H1 (cell line): ENCODE measurements around the gene TRIM29. TPM values are rescaled to one million over a fixed set of nuclear protein-coding genes. Genes with fewer than 3 reads are reported as not detected.

ENCODE experiments used
- CTCF ChIA-PET: fragments of 300-600 bp; sonication (Branson Sonifier 250); formaldehyde crosslinking; loops from one replicate; lab custom pipeline; 2021; ENCODE audit not compliant: partially characterized antibody; lab: Charles Lee
- POLR2A ChIA-PET: fragments of 300-600 bp; sonication (Branson Sonifier 250); formaldehyde crosslinking; loops from one replicate; lab custom pipeline; 2021; ENCODE audit warnings: inconsistent platforms; ENCODE audit not compliant: partially characterized antibody; lab: Charles Lee
- DNase-seq, 2 experiments: peaks; one replicate each; pipeline versions ENCODE4 v3.0.0 to v3.0.0-alpha.2; 2010 to 2022; ENCODE audit warnings: low spot score in 2 of 2, low read depth in 1 of 2, mixed read lengths in 1 of 2
- FAIRE-seq: peaks from 2 replicates; lab custom pipeline; 2011; peaks lifted over from hg19 to GRCh38; lab: Jason Lieb, UNC
- H2AFZ ChIP-seq: 2 replicates; pipeline ENCODE4 v1.8.1; 2012; ENCODE audit warnings: low read length, inconsistent platforms
- H2AK5ac ChIP-seq: 2 replicates; pipeline ENCODE4 v1.6.1; 2013; ENCODE audit warnings: low read depth, low read length
- H2BK120ac ChIP-seq: replicated peaks from 2 replicates; pipeline ENCODE3; 2013; ENCODE audit warnings: low read depth, low read length, inconsistent platforms
- H2BK12ac ChIP-seq: 2 replicates; pipeline ENCODE4 v1.6.1; 2013; ENCODE audit warnings: low read depth, low read length
- H2BK15ac ChIP-seq: 2 replicates; pipeline ENCODE4 v1.6.1; 2013; ENCODE audit warnings: low read length
- H2BK20ac ChIP-seq: 2 replicates; pipeline ENCODE4 v1.6.1; 2013; ENCODE audit warnings: low read length
- H2BK5ac ChIP-seq: 2 replicates; pipeline ENCODE4 v1.6.1; 2013; ENCODE audit warnings: low read depth, low read length
- H3K14ac ChIP-seq: 2 replicates; pipeline ENCODE4 v1.6.1; 2013; ENCODE audit warnings: inconsistent platforms; ENCODE audit not compliant: insufficient read length
- H3K18ac ChIP-seq: 2 replicates; pipeline ENCODE4 v1.6.1; 2013; ENCODE audit warnings: low read length; ENCODE audit errors: extremely low read depth
- H3K23ac ChIP-seq: 2 replicates; pipeline ENCODE4 v1.6.1; 2013; ENCODE audit warnings: inconsistent platforms; ENCODE audit not compliant: insufficient read length
- H3K23me2 ChIP-seq: 2 replicates; pipeline ENCODE4 v1.6.1; 2013; ENCODE audit warnings: low read depth, low read length
- H3K27ac ChIP-seq: 2 replicates; pipeline ENCODE4 v1.6.1; 2011; ENCODE audit warnings: low read depth, low read length, inconsistent platforms
- H3K27me3 ChIP-seq, 4 experiments: replicated peaks in 1 of 4; 1 replicate in 1 of 4; 2 replicates in 3 of 4; pipeline versions ENCODE4 v1.6.1 to v1.8.1; 2011 to 2013; ENCODE audit warnings: low read length in 3 of 4, mild to moderate bottlenecking in 3 of 4, inconsistent platforms in 2 of 4, mixed read lengths in 2 of 4, moderate library complexity in 1 of 4; ENCODE audit not compliant: control insufficient read depth in 3 of 4, insufficient read depth in 3 of 4; ENCODE audit errors: extremely low read depth in 1 of 4
- H3K36me3 ChIP-seq, 4 experiments: 2 replicates each; pipeline versions ENCODE4 v1.6.1 to v1.8.1; 2011 to 2013; ENCODE audit warnings: mild to moderate bottlenecking in 4 of 4, low read length in 3 of 4, moderate library complexity in 2 of 4, control low read depth in 1 of 4, inconsistent platforms in 1 of 4; ENCODE audit not compliant: insufficient read depth in 4 of 4, control insufficient read depth in 2 of 4
- H3K4ac ChIP-seq: replicated peaks from 2 replicates; pipeline ENCODE3; 2013; ENCODE audit warnings: low read length, low read depth, mixed read lengths, inconsistent platforms; ENCODE audit not compliant: insufficient read length
- H3K4me1 ChIP-seq, 4 experiments: replicated peaks in 1 of 4; 1 replicate in 1 of 4; 2 replicates in 3 of 4; pipeline versions ENCODE4 v1.6.1 to v1.8.1; 2011 to 2013; ENCODE audit warnings: low read length in 3 of 4, inconsistent platforms in 2 of 4, mixed read lengths in 1 of 4; ENCODE audit not compliant: insufficient read depth in 4 of 4, control insufficient read depth in 3 of 4
- H3K4me2 ChIP-seq, 2 experiments: 2 replicates each; pipeline versions ENCODE4 v1.6.1 to v1.8.1; 2011 to 2013; ENCODE audit warnings: low read depth in 2 of 2, low read length in 2 of 2, control low read depth in 1 of 2, inconsistent platforms in 1 of 2, mild to moderate bottlenecking in 1 of 2; ENCODE audit not compliant: insufficient read depth in 1 of 2
- H3K4me3 ChIP-seq, 4 experiments: fragments of 200-600, 300-600 bp in 1 of 4; sonication (generic), shearing (Covaris generic), sonication (Bioruptor Twin) in 1 of 4; 2 replicates each; pipeline versions ENCODE4 v1.5.1 to v1.8.1; 2011 to 2016; ENCODE audit warnings: low read length in 4 of 4, low read depth in 3 of 4, control low read depth in 2 of 4, inconsistent platforms in 2 of 4, mild to moderate bottlenecking in 2 of 4, mixed read lengths in 1 of 4, moderate library complexity in 1 of 4; ENCODE audit not compliant: insufficient read depth in 2 of 4; ENCODE audit errors: extremely low read depth in 1 of 4
- H3K56ac ChIP-seq: replicated peaks from 2 replicates; pipeline ENCODE3; 2013; ENCODE audit warnings: low read depth, mild to moderate bottlenecking, mixed read lengths, low read length, inconsistent platforms; ENCODE audit not compliant: insufficient read length
- H3K79me1 ChIP-seq: 2 replicates; pipeline ENCODE4 v1.6.1; 2013; ENCODE audit warnings: low read depth, low read length, control low read depth
- H3K79me2 ChIP-seq, 2 experiments: 2 replicates each; pipeline versions ENCODE4 v1.6.1 to v1.8.1; 2012 to 2013; ENCODE audit warnings: low read length in 2 of 2, mild to moderate bottlenecking in 2 of 2, inconsistent platforms in 1 of 2; ENCODE audit not compliant: insufficient read depth in 2 of 2, control insufficient read depth in 1 of 2
- H3K9ac ChIP-seq, 4 experiments: replicated peaks in 1 of 4; 1 replicate in 1 of 4; 2 replicates in 3 of 4; pipeline versions ENCODE4 v1.6.1 to v1.8.1; 2011 to 2013; ENCODE audit warnings: low read depth in 3 of 4, low read length in 3 of 4, control low read depth in 2 of 4, mild to moderate bottlenecking in 2 of 4, moderate library complexity in 2 of 4, inconsistent platforms in 1 of 4; ENCODE audit errors: extremely low read depth in 1 of 4
- H3K9me3 ChIP-seq, 2 experiments: 2 replicates each; pipeline versions ENCODE4 v1.6.1 to v1.8.1; 2012 to 2013; ENCODE audit warnings: mild to moderate bottlenecking in 2 of 2, moderate library complexity in 2 of 2, control low read depth in 1 of 2, inconsistent platforms in 1 of 2, low read depth in 1 of 2, low read length in 1 of 2, mixed read lengths in 1 of 2; ENCODE audit not compliant: insufficient read depth in 2 of 2
- H4K20me1 ChIP-seq, 2 experiments: replicated peaks in 1 of 2; 2 replicates each; pipeline versions ENCODE3 to v1.8.1; 2011 to 2013; ENCODE audit warnings: inconsistent platforms in 2 of 2, low read length in 2 of 2, mild to moderate bottlenecking in 1 of 2; ENCODE audit not compliant: insufficient read depth in 2 of 2, control insufficient read depth in 1 of 2
- H4K5ac ChIP-seq: 2 replicates; pipeline ENCODE4 v1.6.1; 2013; ENCODE audit warnings: low read length, low read depth, mixed read lengths, inconsistent platforms; ENCODE audit not compliant: insufficient read length
- H4K8ac ChIP-seq: 2 replicates; pipeline ENCODE4 v1.8.0; 2013; ENCODE audit warnings: mild to moderate bottlenecking, moderate library complexity, low read length, inconsistent platforms; ENCODE audit not compliant: insufficient read depth; ENCODE audit errors: extremely low read depth
- H4K91ac ChIP-seq: replicated peaks from 2 replicates; pipeline ENCODE3; 2013; ENCODE audit warnings: low read length, mixed read lengths, inconsistent platforms; ENCODE audit not compliant: insufficient read length
- CBX5 ChIP-seq: fragments of 300-800, 300-1000 bp; sonication (generic); IDR thresholded peaks from 2 replicates; pipeline ENCODE4 v1.7.1; 2016; ENCODE audit warnings: antibody characterized with exemption, low read length, low read depth
- CREB1 ChIP-seq: IDR thresholded peaks from 2 replicates; pipeline ENCODE4 v1.6.1; 2012; ENCODE audit warnings: inconsistent platforms
- EP300 ChIP-seq, 2 experiments: IDR thresholded peaks; 1 replicate in 1 of 2; 2 replicates in 1 of 2; pipeline ENCODE4 v1.6.1; 2011 to 2012; ENCODE audit warnings: low read depth in 2 of 2, low read length in 2 of 2, mild to moderate bottlenecking in 2 of 2, borderline replicate concordance in 1 of 2, inconsistent platforms in 1 of 2, moderate library complexity in 1 of 2
- KDM1A ChIP-seq: fragments of 200-600, 300-600 bp; sonication (generic); IDR thresholded peaks from 2 replicates; pipeline ENCODE4 v1.7.1; 2016; ENCODE audit warnings: mild to moderate bottlenecking, low read length, borderline replicate concordance
- NANOG ChIP-seq: IDR thresholded peaks from 2 replicates; pipeline ENCODE4 v1.6.1; 2011; ENCODE audit warnings: low read length, low read depth, mild to moderate bottlenecking, inconsistent platforms; ENCODE audit not compliant: insufficient read depth, poor library complexity, severe bottlenecking
- RFX5 ChIP-seq: IDR thresholded peaks from 2 replicates; pipeline ENCODE4 v1.6.1; 2011; ENCODE audit warnings: low read depth, low read length, improper control_type of control experiment, borderline replicate concordance
- RNF2 ChIP-seq: fragments of 200-900, 300-1000 bp; sonication (generic); IDR thresholded peaks from 2 replicates; pipeline ENCODE4 v1.7.1; 2016; ENCODE audit warnings: borderline replicate concordance, low read depth, mild to moderate bottlenecking, antibody characterized with exemption, low read length; ENCODE audit not compliant: poor library complexity, severe bottlenecking; ENCODE audit errors: missing control alignments
- SIN3A ChIP-seq, 2 experiments: IDR thresholded peaks in 1 of 2; conservative IDR thresholded peaks in 1 of 2; 2 replicates each; pipeline ENCODE4 v1.6.1; 2011 to 2012; ENCODE audit warnings: low read length in 2 of 2, improper control_type of control experiment in 1 of 2, low read depth in 1 of 2, mild to moderate bottlenecking in 1 of 2
- SUZ12 ChIP-seq: fragments of 200-600 bp; sonication (generic); IDR thresholded peaks from 2 replicates; pipeline ENCODE4 v1.6.1; 2012; ENCODE audit warnings: mild to moderate bottlenecking, inconsistent platforms, low read length, moderate library complexity, mixed read lengths
- TAF7 ChIP-seq: optimal IDR thresholded peaks from 2 replicates; pipeline ENCODE3; 2011; ENCODE audit warnings: low read depth, mild to moderate bottlenecking, inconsistent platforms, low read length, moderate library complexity, borderline replicate concordance
- WGBS, 2 experiments: shearing (Covaris generic) in 1 of 2; methylation state at CpG; one replicate each; pipeline versions ENCODE4 v1.1.6 to v1.1.7; 2013 to 2015; ENCODE audit warnings: low lambda C conversion rate in 2 of 2, mixed read lengths in 2 of 2, inconsistent platforms in 1 of 2, low coverage in 1 of 2, missing lambda C conversion rate in 1 of 2; ENCODE audit not compliant: insufficient replicate concordance in 2 of 2, insufficient coverage in 1 of 2, insufficient read length in 1 of 2; ENCODE audit errors: extremely low coverage in 1 of 2, missing lambda C conversion rate in 1 of 2; 5-methylcytosine and 5-hydroxymethylcytosine counted together
- polyA plus RNA-seq, 7 experiments: library from polyadenylated mRNA; depleted of rRNA in 3 of 7; stranded (reverse) in 5 of 7; unstranded in 2 of 7; fragments of >200 nt in 5 of 7; fragments of 200-250 nt in 2 of 7; gene quantifications; 1 replicate in 5 of 7; 2 replicates in 1 of 7; 4 replicates in 1 of 7; pipeline versions ENCODE4 v1.2.1 to v1.2.3, GENCODE V29; 2011 to 2013; ENCODE audit warnings: missing spikeins in 2 of 7, mixed read lengths in 2 of 7
- total RNA-seq: library from RNA; stranded (reverse); fragmentation: NEBNext Ultra II Directional; extraction: Animal tissue kit (Norgen Biotek cat#: 25700); gene quantifications from 2 replicates; pipeline ENCODE4 v1.2.1, GENCODE V29; 2021

The TRIM29 gene
- total and polyA plus RNA-seq, 2 of the 8 experiments (the other 6 are each of a cell fraction or from before 2014, with no cell fraction given) = 0.17 to 0.43 TPM

DNA sequence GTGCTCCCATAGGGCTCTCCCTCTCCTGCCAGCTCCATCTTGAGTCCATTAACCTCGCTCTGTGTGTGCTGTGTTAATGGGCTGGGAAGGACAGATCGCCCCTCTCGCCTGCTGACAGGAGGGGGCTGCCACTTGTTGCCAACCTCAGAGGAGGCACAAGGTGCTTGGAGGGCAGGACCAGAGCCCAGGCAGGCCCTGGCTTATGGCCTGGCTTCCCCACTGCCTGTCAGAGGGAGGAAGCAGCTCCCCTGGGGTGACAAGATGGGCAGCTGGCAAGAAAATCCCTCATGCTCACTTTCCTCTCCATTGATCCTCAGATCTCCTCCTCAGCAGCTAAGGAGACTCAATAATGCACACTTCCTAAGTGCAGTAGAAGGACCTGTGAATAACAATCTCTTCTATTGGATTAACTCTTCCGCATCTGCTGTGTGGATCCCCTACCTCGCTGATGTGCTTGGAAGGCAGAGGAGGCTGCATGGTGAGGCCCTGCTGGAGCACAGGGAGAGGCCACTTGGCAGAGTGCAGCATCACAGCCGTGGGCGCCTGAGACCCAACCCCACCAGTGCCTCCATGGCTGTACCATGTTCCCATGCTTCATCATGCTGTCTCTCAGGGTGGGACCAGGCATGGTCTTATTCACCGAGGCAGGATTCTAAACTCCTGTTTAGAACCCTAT, 70.3 kb downstream of the TRIM29 start:
- no peak overlapping the region for H2AFZ ChIP-seq
- H3K27ac ChIP-seq = no peak overlapping the region
- no peak overlapping the region for H3K4me3 ChIP-seq
- peak overlapping the region; percentile 9; the same call in 1 of the 2 replicates for H2BK20ac ChIP-seq
- WGBS, 2 experiments = 61% methylated on average over 8 of the region's 8 CpGs; no CpG with 5 or more reads in 1 of the 2 experiments
- H4K20me1 ChIP-seq = no peaks in the 10 kb centered on the region
- no peak overlapping the region for H3K9ac ChIP-seq
- no peaks in the 10 kb centered on the region for H3K23me2 ChIP-seq
- H2BK15ac ChIP-seq = peak overlapping the region; percentile 68; the same call in 1 of the 2 replicates
- no peaks in the 10 kb centered on the region for H3K36me3 ChIP-seq
- no peak overlapping the region for H4K8ac ChIP-seq
- no peak overlapping the region for H2AK5ac ChIP-seq
- DNase-seq (peak in 1 of 2 experiments; percentile 33), FAIRE-seq (no peak)
- no peak overlapping the region for H2BK120ac ChIP-seq
- no peaks in the 10 kb centered on the region for H3K79me1 ChIP-seq
- H3K79me2 ChIP-seq = no peaks in the 10 kb centered on the region
- ChIA-PET POLR2A (interaction anchor here (0.6 to 1.5 kb wide), 3 partner anchors 10 to 28 kb away, joined by 3 to 4 read pairs (median 4); no protein-coding TSS in a partner anchor), CTCF (interaction anchor here (1.1 to 5.0 kb wide), 5 partner anchors 9 to 360 kb away, joined by 3 to 38 read pairs (median 3); no protein-coding TSS in a partner anchor)
- 0 out of 7 replicates have a peak, but pooled peaks cover 0 to 2% (median 0%) of the 10 kb centered on the region in 4 experiments for H3K27me3 ChIP-seq
- H3K4me2 ChIP-seq = no peak overlapping the region
- H4K5ac ChIP-seq = no peak overlapping the region
- H3K4me1 ChIP-seq = peaks cover 0 to 5% (median under 1%) of the 10 kb centered on the region in 4 experiments; a peak in 3 of 7 replicates
- 0 out of 2 replicates have a peak overlapping the region, but pooled peaks have one; percentile 76 for H3K18ac ChIP-seq
- H2BK12ac ChIP-seq = no peak overlapping the region
- no peak overlapping the region for H4K91ac ChIP-seq
- no peak overlapping the region for H3K4ac ChIP-seq
- H3K56ac ChIP-seq = no peak overlapping the region
- no peaks in the 10 kb centered on the region for H3K9me3 ChIP-seq
- H3K14ac ChIP-seq = no peak overlapping the region
- no peak overlapping the region for H2BK5ac ChIP-seq
- no peak overlapping the region for H3K23ac ChIP-seq
- TF ChIP-seq RNF2 (no peak), SUZ12 (no peak), CREB1 (no peak), RFX5 (no peak), EP300 (IDR thresholded peaks at IDR 0.05; ENCODE audit: borderline replicate concordance in 1 of 2, low read depth in 2 of 2, low read length in 2 of 2) (no peak), CBX5 (no peak), TAF7 (no peak), SIN3A (conservative IDR thresholded peaks at IDR 0.05 in 1 of 2, IDR thresholded peaks at IDR 0.05 in 1 of 2; ENCODE audit: low read depth in 1 of 2, low read length in 2 of 2) (no peak), NANOG (no peak), KDM1A (no peak)
